Right atrium auricular region (tissue), 2 donors: Measurements from ENCODE around the gene PIAS1. TPM values are rescaled to one million over a fixed set of nuclear protein-coding genes. Genes with fewer than 3 reads are reported as not detected.
"Not testable (repeated sequence)": the region's sequence is repeated elsewhere in the genome, so short reads cannot be mapped to it uniquely, and the experiment has no call there.

Experiments
- DNase-seq: peaks from one replicate; pipeline ENCODE4 v3.0.0-alpha.2; 2019; ENCODE audit warnings: low spot score
- H3K27ac ChIP-seq, 2 donors: fragments of 200-600 bp; sonication (generic); 1 replicate in 1 of 2; 2 replicates in 1 of 2; pipeline ENCODE4 v1.5.1; 2016 to 2019
- H3K27me3 ChIP-seq, 2 donors: fragments of 200-600 bp; sonication (generic); one replicate each; pipeline versions ENCODE4 v1.5.1 to v1.6.0; 2017 to 2019
- H3K36me3 ChIP-seq: fragments of 200-600 bp; sonication (generic); one replicate; pipeline ENCODE4 v1.5.1; 2016
- H3K4me1 ChIP-seq, 2 donors: fragments of 200-600 bp; sonication (generic); one replicate each; pipeline versions ENCODE4 v1.5.1 to v1.6.0; 2017 to 2019
- H3K4me3 ChIP-seq, 2 donors: fragments of 200-600 bp; sonication (generic); 1 replicate in 1 of 2; 2 replicates in 1 of 2; pipeline ENCODE4 v1.5.1; 2017 to 2019; ENCODE audit warnings: mild to moderate bottlenecking in 1 of 2, moderate library complexity in 1 of 2
- H3K9me3 ChIP-seq, 2 donors: fragments of 200-600 bp; sonication (generic); one replicate each; pipeline ENCODE4 v1.5.1; 2019
- CTCF ChIP-seq, 2 donors: fragments of 200-600 bp; sonication (generic); IDR thresholded peaks; one replicate each; pipeline ENCODE4 v1.5.1; 2019; ENCODE audit warnings: antibody characterized with exemption in 2 of 2
- total RNA-seq, 2 donors: library from RNA; depleted of rRNA; stranded (reverse); fragments of >200 nt; gene quantifications; one replicate each; pipeline ENCODE4 v1.1.0, GENCODE V29; 2016

PIAS1 gene
- 10 to 100 TPM; 24.5 to 26.7 TPM for total RNA-seq

GRCh38 chr15:68053701-68054627 lies at the start of gene PIAS1:
Gene PIAS1, plus strand, starts transcription at chr15:68054315. Its CDS starts 12 bp downstream, at chr15:68054327.
- H3K4me3 ChIP-seq = peak within 1 kb of the TSS; percentile 99
- no peaks in the 10 kb centered on the region for H3K9me3 ChIP-seq
- H3K36me3 ChIP-seq = no peaks in the 10 kb centered on the region
- peak; percentile 90 for DNase-seq
- TF ChIP-seq CTCF (IDR thresholded peaks at IDR 0.05) = no peak
- peaks cover 0 to 24% of the 10 kb centered on the region in 2 donors for H3K4me1 ChIP-seq
- H3K27ac ChIP-seq = peak within 1 kb of the TSS; percentile 97
- no peaks in the 10 kb centered on the region for H3K27me3 ChIP-seq

DNA sequence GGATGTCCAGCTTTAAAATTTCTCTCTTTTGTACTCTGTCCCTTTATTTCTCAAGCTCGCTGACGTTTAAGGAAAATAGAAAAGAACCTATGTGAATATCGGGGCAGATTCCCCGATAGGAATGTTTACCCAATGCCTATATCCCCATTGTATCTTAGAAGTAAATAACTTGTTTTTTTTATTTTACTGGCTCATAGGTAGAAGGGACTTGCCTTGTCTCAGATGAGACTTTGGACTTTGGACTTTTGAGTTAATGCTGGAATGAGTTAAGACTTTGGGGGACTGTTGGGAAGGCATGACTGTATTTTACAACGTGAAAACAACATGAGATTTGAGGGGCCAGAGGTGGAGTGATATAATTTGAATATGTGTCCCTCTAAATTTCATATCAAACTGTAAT lies 46.5 kb upstream of the PIAS1 start:
- H3K27ac ChIP-seq, H3K9me3 ChIP-seq, H3K4me3 ChIP-seq, H3K36me3 ChIP-seq, H3K27me3 ChIP-seq, H3K4me1 ChIP-seq, DNase-seq: not testable (repeated sequence)

DNA sequence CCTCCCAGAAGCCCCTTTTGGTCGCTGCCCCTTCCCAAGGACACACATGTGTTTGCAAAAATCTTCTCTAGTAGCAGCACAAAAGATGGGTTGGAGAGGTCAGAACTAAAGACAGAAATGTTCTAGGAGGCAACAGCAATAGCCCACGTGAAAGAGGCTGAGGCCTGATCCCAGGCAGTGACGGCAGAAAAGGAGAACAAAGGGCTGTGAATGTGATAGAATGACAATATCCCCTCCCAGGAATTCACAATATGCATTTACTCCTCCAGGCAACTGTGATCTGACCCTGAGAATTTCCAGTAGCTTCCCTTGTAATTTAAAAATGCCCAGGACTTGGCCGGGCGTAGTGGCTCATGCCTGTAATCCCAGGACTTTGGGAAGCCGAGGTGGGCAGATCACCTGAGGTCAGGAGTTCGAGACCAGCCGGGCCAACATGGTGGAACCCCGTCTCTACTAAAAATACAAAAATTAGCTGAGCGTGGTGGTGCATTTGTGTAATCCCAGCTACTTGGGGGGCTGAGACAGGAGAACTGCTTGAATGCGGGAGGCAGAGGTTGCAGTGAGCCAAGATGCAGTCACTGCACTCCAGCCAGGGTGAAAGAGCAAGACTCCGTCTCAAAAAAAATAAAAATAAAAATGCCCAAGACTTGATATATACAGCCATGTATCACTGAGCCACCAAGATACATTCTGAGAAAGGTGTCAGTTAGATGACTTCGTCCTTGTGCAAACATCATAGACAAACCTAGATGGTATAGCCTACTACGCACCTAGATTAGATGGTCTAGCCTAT lies 43.6 kb upstream of the PIAS1 start:
- no peak for TF ChIP-seq CTCF (IDR thresholded peaks at IDR 0.05)
- Histone ChIP-seq H3K27me3 (no peaks in the 10 kb centered on the region), H3K9me3 (no peaks in the 10 kb centered on the region), H3K27ac (no peak overlapping the region), H3K4me1 (no peaks in the 10 kb centered on the region), H3K36me3 (no peaks in the 10 kb centered on the region), H3K4me3 (no peak overlapping the region)
- no peak for DNase-seq

- no peak for DNase-seq
- no peak overlapping the region for H3K4me3 ChIP-seq
- no peaks in the 10 kb centered on the region for H3K27me3 ChIP-seq
- no peak for TF ChIP-seq CTCF (IDR thresholded peaks at IDR 0.05)
- H3K27ac ChIP-seq = no peak overlapping the region
- H3K9me3 ChIP-seq = no peaks in the 10 kb centered on the region
- no peaks in the 10 kb centered on the region for H3K36me3 ChIP-seq
- no peaks in the 10 kb centered on the region for H3K4me1 ChIP-seq
Measured at GRCh38 chr15:68012911-68013310, 41.2 kb upstream of the PIAS1 start.

- no peaks in the 10 kb centered on the region for H3K27me3 ChIP-seq
- H3K9me3 ChIP-seq = no peaks in the 10 kb centered on the region
- H3K4me1 ChIP-seq = no peaks in the 10 kb centered on the region
- H3K36me3 ChIP-seq = no peaks in the 10 kb centered on the region
- TF ChIP-seq CTCF (IDR thresholded peaks at IDR 0.05) = no peak
- no peak overlapping the region for H3K4me3 ChIP-seq
- no peak for DNase-seq
- H3K27ac ChIP-seq = no peak overlapping the region
Measured at GRCh38 chr15:68014219-68014618, 39.9 kb upstream of the PIAS1 start.

DNA sequence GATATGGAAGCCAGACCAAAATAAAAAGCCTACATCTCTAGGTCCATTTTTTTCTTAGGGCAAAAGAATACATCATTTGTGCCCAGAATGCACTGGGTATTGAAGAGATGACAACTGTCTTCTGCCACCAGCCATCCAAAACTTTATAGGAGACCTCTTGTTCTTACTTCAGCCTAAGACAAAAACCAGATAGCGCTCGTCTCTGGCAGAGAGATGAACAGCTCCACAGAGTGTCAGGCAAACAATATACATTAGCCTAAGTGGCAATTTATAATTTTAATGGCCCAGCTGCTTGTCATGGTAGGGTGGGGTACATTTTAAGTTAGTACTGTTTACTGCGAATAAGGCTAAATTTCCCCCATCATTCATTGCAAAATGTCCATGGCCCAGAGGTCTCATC lies 38.9 kb upstream of the PIAS1 start:
- no peaks in the 10 kb centered on the region for H3K36me3 ChIP-seq

More for the DNA sequence above, 38.9 kb upstream of the PIAS1 start:
- H3K27ac ChIP-seq = no peak overlapping the region
- DNase-seq = no peak
- H3K27me3 ChIP-seq = no peaks in the 10 kb centered on the region
- no peak overlapping the region for H3K4me3 ChIP-seq
- H3K4me1 ChIP-seq = no peaks in the 10 kb centered on the region
- no peaks in the 10 kb centered on the region for H3K9me3 ChIP-seq
- no peak for TF ChIP-seq CTCF (IDR thresholded peaks at IDR 0.05)
